PC-9 (cell line): ENCODE measurements around the gene TGFBR3. TPM values are rescaled to one million over a fixed set of nuclear protein-coding genes. Genes with fewer than 3 reads are reported as not detected.

Experiments
- BruUV-seq: library from RNA; stranded (reverse); fragments of 400-500 nt; replicated peaks from 2 replicates; lab custom pipeline; 2021; lab: Mats Ljungman, UMichigan
- CTCF ChIA-PET: fragments of 300-600 bp; sonication (Branson Sonifier 250); formaldehyde crosslinking; loops from one replicate; lab custom pipeline; 2022; ENCODE audit warnings: antibody characterized with exemption; lab: Charles Lee
- POLR2A ChIA-PET: fragments of 300-600 bp; sonication (Branson Sonifier 250); formaldehyde crosslinking; loops from one replicate; lab custom pipeline; 2022; ENCODE audit warnings: antibody characterized with exemption; ENCODE audit not compliant: unreplicated experiment; lab: Charles Lee
- DNase-seq, 2 experiments: peaks; one replicate each; pipeline versions ENCODE4 v3.0.0 to v3.0.0-alpha.2; 2015 to 2022; ENCODE audit warnings: mixed read lengths in 1 of 2
- H2AFZ ChIP-seq: fragments of 200-600 bp; sonication (generic); 2 replicates; pipeline ENCODE4 v1.8.1; 2017; ENCODE audit warnings: antibody characterized with exemption
- H3F3A ChIP-seq: fragments of 200-600 bp; sonication (generic); 2 replicates; pipeline ENCODE4 v1.8.1; 2017; ENCODE audit warnings: antibody characterized with exemption, mild to moderate bottlenecking, low read depth; ENCODE audit not compliant: insufficient read depth
- H3K27ac ChIP-seq: fragments of 200-600 bp; sonication (generic); 2 replicates; pipeline ENCODE4 v1.6.1; 2016; ENCODE audit warnings: mixed run types
- H3K27me3 ChIP-seq: fragments of 200-600 bp; sonication (generic); 2 replicates; pipeline ENCODE4 v1.6.1; 2016; ENCODE audit warnings: low read depth, mixed run types; ENCODE audit not compliant: insufficient read depth
- H3K36me3 ChIP-seq: fragments of 200-600 bp; sonication (generic); 2 replicates; pipeline ENCODE4 v1.6.1; 2016; ENCODE audit warnings: low read depth, mixed run types
- H3K4me1 ChIP-seq: fragments of 200-600 bp; sonication (generic); replicated peaks from 2 replicates; pipeline ENCODE4 v1.6.1; 2016; ENCODE audit warnings: mixed run types; ENCODE audit not compliant: insufficient read depth
- H3K4me2 ChIP-seq: fragments of 200-600 bp; sonication (generic); 2 replicates; pipeline ENCODE4 v1.6.1; 2017; ENCODE audit warnings: mixed run types
- H3K4me3 ChIP-seq: fragments of 200-600 bp; sonication (generic); 2 replicates; pipeline ENCODE4 v1.6.1; 2016; ENCODE audit warnings: mixed run types
- H3K79me2 ChIP-seq: fragments of 200-600 bp; sonication (generic); 2 replicates; pipeline ENCODE4 v1.6.1; 2017; ENCODE audit warnings: low read depth, mixed run types
- H3K9me2 ChIP-seq: fragments of 200-600 bp; sonication (generic); 2 replicates; pipeline ENCODE4 v1.8.1; 2017; ENCODE audit warnings: mild to moderate bottlenecking; ENCODE audit not compliant: insufficient read depth
- H3K9me3 ChIP-seq: fragments of 200-600 bp; sonication (generic); 2 replicates; pipeline ENCODE4 v1.8.1; 2016; ENCODE audit warnings: low read depth; ENCODE audit not compliant: insufficient read depth
- H4K20me1 ChIP-seq: fragments of 200-600 bp; sonication (generic); 2 replicates; pipeline ENCODE4 v1.8.1; 2017; ENCODE audit not compliant: insufficient read depth
- EZH2 ChIP-seq: fragments of 200-600 bp; sonication (generic); IDR thresholded peaks from 2 replicates; pipeline ENCODE4 v1.8.0; 2017; ENCODE audit warnings: antibody characterized with exemption, low read depth
- intact Hi-C: fragments of 100-400 bp; cut with micrococcal nuclease; formaldehyde crosslinking; loops from one replicate; pipeline ENCODE4 v1.10.0; 2022; ENCODE audit not compliant: unreplicated experiment
- total RNA-seq: library from RNA; stranded (reverse); gene quantifications from 2 replicates; pipeline ENCODE4 v1.2.3, GENCODE V29; 2021
- TF ChIP-seq, protein P1 (sequence below): fragments of 200-600 bp; sonication (generic); conservative IDR thresholded peaks from 2 replicates; pipeline ENCODE4 v1.6.1; 2017; ENCODE audit warnings: mixed run types, antibody characterized with exemption, mild to moderate bottlenecking, moderate library complexity

TGFBR3 gene
- total RNA-seq, 1 experiment from 2014 or later: 1.6 TPM

DNA sequence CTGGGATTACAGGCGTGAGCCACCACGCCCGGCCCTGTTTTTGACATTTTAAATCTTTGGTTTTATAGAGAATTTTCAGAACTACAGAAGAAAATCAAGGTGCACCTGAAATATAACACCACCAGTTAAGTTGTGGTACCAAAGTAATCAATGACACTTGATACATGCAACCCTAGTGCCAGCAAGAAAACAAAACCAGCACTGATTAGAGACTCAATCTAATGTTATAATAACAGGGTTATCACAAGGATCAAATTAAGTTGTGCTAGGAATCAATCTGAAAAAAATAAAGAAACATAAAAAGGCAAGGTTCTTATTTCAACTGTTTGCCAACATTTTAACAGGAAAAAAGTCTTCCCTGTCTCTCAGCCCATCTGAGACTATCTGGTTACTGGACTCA, 23.8 kb downstream of the TGFBR3 start:
- Histone ChIP-seq H3K27me3 (no peaks in the 10 kb centered on the region), H3K9me3 (no peaks in the 10 kb centered on the region), H3K36me3 (no peaks in the 10 kb centered on the region), H3K79me2 (peaks cover 13% of the 10 kb centered on the region; the same call in 1 of the 2 replicates), H3K27ac (no peak overlapping the region), H3F3A (peaks cover 20% of the 10 kb centered on the region), H3K4me1 (peaks cover 21% of the 10 kb centered on the region), H3K9me2 (no peaks in the 10 kb centered on the region), H3K4me3 (no peak overlapping the region), H3K4me2 (no peak overlapping the region), H2AFZ (no peak overlapping the region), H4K20me1 (no peaks in the 10 kb centered on the region)
- POLR2A ChIA-PET: no interaction called here
- no peak for DNase-seq
- no TSS peak for BruUV-seq
- TF ChIP-seq EZH2: no peak
- TF ChIP-seq, protein P1, sequence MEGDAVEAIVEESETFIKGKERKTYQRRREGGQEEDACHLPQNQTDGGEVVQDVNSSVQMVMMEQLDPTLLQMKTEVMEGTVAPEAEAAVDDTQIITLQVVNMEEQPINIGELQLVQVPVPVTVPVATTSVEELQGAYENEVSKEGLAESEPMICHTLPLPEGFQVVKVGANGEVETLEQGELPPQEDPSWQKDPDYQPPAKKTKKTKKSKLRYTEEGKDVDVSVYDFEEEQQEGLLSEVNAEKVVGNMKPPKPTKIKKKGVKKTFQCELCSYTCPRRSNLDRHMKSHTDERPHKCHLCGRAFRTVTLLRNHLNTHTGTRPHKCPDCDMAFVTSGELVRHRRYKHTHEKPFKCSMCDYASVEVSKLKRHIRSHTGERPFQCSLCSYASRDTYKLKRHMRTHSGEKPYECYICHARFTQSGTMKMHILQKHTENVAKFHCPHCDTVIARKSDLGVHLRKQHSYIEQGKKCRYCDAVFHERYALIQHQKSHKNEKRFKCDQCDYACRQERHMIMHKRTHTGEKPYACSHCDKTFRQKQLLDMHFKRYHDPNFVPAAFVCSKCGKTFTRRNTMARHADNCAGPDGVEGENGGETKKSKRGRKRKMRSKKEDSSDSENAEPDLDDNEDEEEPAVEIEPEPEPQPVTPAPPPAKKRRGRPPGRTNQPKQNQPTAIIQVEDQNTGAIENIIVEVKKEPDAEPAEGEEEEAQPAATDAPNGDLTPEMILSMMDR: no peak
- intact Hi-C loops: loop anchor here (5.0 kb wide), 1 partner anchor 710 kb away; no protein-coding TSS in a partner anchor
- CTCF ChIA-PET: no interaction called here

DNA sequence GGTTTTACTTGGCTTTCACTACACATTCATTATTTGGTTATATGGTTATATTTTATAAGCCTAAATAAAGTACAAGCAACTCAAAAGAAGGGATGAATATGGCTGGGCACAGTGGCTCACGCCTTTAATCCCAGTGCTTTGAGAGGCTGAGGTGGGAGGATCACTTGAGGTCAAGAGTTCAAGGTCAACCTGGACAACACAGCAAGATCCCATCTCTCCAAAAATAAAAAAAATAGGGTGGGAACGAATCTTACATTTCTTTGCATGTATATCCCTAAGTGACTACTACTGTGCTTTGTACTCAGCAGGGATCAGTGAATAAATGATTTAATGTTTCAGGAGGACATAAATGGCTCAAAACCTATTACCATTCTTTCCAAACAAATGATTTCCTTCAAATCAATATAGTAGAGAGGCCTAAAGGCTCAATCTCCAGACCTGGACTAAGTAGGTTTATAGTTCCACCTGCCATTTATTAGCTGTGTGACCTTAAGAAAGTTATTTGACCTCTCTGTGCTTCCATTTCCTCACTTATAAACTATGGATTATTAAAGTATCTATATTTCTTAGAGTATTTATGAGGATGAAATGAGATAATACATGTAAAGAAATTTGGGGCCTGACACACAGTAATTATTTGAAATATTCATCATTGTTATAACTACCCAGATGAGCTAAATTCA, 28.3 kb downstream of the TGFBR3 start:
- intact Hi-C loops: no loop called here
- CTCF ChIA-PET: no interaction called here

DNA sequence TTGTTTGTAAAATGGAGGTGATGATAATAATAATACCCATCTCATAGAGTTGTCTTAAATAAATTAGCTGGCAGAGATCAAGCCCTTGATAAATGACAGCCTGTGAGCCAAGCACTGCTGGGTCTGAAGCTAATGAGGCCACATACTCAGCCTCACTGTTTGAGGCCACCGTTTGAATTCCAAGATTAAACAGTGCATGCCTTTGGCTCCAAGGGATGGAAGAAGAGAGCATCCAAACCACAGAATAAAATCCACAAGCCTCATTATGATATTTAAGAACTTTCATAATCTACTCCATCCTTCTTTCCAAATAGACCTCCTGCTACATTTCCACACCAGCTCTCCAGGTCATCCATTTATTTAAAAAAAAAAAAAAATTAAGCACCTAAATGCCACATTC, 29.0 kb downstream of the TGFBR3 start:
- POLR2A ChIA-PET: no interaction called here

More for the DNA sequence above, 28.3 kb downstream of the TGFBR3 start:
- H3K4me3 ChIP-seq: no peak overlapping the region
- H3K36me3 ChIP-seq: no peaks in the 10 kb centered on the region
- TF ChIP-seq, protein P1: no peak
- TF ChIP-seq EZH2: no peak
- no peaks in the 10 kb centered on the region for H4K20me1 ChIP-seq
- DNase-seq: no peak
- no peaks in the 10 kb centered on the region for H3F3A ChIP-seq
- H3K4me1 ChIP-seq: peaks cover under 1% of the 10 kb centered on the region; the same call in 1 of the 2 replicates
- no peaks in the 10 kb centered on the region for H3K9me2 ChIP-seq
- BruUV-seq: no TSS peak
- no peaks in the 10 kb centered on the region for H3K27me3 ChIP-seq
- no peaks in the 10 kb centered on the region for H3K9me3 ChIP-seq
- peaks cover 3% of the 10 kb centered on the region; the same call in 1 of the 2 replicates for H3K79me2 ChIP-seq
- no peak overlapping the region for H3K4me2 ChIP-seq
- H3K27ac ChIP-seq: no peak overlapping the region
- no peak overlapping the region for H2AFZ ChIP-seq
- POLR2A ChIA-PET: interaction anchor here (0.6 kb wide), 1 partner anchor 96 kb away, joined by 6 read pairs; no protein-coding TSS in a partner anchor

More for the DNA sequence above, 29.0 kb downstream of the TGFBR3 start:
- no peaks in the 10 kb centered on the region for H3K27me3 ChIP-seq
- CTCF ChIA-PET: interaction anchor here (0.6 kb wide), 1 partner anchor 507 kb away, joined by 3 read pairs; no protein-coding TSS in a partner anchor
- DNase-seq: no peak
- no TSS peak for BruUV-seq
- no peaks in the 10 kb centered on the region for H3K36me3 ChIP-seq
- TF ChIP-seq, protein P1: no peak
- TF ChIP-seq EZH2: no peak
- H3K27ac ChIP-seq: no peak overlapping the region
- intact Hi-C loops: no loop called here
- no peaks in the 10 kb centered on the region for H3K9me3 ChIP-seq
- no peak overlapping the region for H2AFZ ChIP-seq
- H3K4me1 ChIP-seq: peaks cover 8% of the 10 kb centered on the region
- H4K20me1 ChIP-seq: no peaks in the 10 kb centered on the region
- H3K4me3 ChIP-seq: no peak overlapping the region
- H3K4me2 ChIP-seq: no peak overlapping the region
- H3F3A ChIP-seq: peaks cover 5% of the 10 kb centered on the region
- H3K79me2 ChIP-seq: no peaks in the 10 kb centered on the region; the same call in 1 of the 2 replicates
- H3K9me2 ChIP-seq: no peaks in the 10 kb centered on the region
